NCI-H2227 (cell line): ENCODE measurements around the gene YIPF3.
A peak's percentile ranks its signal among the peaks of the same experiment; 100 is the strongest.

Experiments
- DNase-seq: peaks from one replicate; lab custom pipeline; 2025; ENCODE audit not compliant: unreplicated experiment; lab: John Stamatoyannopoulos, UW

YIPF3 gene

DNA sequence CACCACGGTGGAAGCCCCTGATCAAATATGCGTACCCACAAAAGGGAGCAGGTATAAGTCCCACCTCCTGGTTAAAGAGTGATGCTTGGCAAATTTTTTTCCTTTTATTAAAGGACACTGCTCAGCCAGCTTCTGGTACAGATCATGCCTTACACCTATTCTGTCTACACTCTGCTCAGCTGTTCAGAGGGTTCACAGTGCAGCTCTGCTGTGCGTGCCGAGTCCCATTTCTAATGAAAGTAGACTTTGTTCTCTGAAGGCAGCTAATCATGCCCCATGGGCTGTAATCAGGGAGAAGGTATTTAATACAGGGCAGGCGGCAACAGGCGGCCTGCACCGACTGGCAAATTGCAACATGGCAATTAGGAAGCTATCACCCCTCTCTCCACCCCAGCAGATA, 22.9 kb downstream of the YIPF3 start:
- DNase-seq: no peak

DNA sequence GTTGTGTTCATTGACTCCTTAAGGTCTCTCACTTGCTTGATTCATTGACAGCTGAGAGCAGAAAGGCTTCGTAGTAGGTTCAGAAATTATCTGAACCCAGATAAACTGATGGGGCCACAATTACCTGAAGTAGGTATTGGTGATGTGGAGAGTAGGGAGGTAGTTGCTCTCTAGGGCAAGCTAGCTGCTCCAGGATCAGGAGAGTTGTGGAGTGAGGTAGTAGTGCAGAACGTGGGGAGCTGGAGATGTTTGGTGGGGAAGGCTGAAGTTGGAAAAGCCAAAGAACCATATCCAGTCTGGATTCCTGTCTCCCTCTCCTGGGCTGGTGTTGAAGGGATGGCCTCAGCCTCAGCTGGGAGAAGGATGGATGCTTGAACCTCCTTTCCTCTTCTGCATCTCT, 23.5 kb downstream of the YIPF3 start:
- no peak for DNase-seq

DNA sequence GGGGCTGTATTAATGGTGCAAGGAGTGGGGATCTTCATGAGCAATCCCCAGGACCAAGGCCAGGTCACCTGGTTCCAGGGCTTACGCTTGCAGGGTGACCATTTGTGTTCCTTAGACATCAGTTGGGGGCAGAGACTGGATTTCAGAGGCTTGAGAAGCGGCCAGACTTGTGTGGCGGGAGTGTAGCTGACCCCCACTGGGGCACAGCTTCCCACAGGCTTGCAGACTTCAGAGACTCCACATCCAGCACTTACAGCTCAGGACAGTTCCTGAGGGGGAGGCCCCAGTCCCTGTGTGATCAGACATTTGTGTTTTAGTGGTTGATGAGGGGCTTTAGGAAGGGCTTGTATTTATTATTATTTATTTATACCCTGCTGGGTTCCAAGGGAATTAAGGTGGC, 24.1 kb downstream of the YIPF3 start:
- no peak for DNase-seq

DNA sequence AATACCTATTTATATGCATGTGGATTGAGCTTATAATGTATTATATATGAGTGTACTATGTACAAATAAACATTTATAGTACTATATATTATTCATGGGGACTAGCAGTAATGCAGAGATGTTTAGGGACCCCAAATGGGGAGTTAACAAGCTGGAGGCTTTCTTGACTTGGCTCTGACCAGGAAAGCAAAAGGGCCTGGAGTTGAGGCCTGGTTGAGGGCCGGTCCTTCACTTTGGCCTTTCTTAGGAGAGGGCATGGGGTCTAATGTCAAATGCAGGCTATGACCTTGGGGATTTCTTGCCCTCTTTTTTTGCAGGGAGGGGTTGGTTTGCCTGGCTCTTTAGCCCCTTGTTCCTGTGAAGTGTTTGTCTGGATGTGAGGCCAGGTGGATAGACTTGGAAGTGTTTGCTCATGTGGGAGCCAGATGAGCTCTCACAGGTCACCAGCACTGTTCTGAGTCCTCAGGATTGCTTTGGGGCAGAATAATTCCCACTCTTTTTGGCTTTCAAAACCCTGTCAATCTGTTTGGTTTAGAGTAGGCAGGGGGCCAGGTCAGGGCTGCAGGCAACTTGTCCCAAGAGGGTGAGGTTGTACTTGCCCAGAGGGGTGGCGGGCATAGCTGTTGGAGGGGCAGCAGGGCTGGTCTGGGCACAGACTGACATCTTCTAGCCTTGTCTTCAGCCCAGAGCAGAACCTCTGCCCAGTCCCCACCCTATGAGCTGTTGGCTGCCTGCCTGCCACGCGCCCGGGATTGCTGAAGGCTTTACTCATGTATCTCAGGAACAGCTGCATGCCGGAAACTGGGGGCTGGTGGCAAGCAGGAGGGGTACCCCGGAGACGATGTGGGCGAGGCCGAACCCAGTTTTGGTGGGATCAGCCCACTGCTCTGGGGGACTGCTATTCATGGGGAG, 24.7 kb downstream of the YIPF3 start:
- no peak for DNase-seq

DNA sequence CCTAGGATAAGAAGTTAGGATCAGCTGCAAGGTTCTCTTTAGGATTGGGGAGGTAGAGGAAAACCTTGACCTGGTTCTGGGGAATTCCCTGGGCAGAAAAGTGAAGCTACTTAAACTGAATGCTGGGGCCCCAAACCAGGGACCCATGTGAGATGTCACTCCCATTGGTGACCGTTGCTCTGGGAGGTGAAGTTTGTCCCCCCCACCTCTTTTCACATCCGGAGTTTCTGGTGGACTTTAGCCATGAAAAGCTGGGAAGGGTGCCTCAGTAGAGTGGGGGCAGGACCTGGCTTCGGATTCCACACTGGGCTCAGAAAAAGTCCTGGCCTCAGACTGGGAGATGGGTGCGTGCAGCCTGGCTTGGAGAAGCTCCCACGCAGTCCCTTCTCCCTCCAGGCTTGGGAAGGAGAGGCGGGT, 26.2 kb downstream of the YIPF3 start:
- DNase-seq: no peak

DNA sequence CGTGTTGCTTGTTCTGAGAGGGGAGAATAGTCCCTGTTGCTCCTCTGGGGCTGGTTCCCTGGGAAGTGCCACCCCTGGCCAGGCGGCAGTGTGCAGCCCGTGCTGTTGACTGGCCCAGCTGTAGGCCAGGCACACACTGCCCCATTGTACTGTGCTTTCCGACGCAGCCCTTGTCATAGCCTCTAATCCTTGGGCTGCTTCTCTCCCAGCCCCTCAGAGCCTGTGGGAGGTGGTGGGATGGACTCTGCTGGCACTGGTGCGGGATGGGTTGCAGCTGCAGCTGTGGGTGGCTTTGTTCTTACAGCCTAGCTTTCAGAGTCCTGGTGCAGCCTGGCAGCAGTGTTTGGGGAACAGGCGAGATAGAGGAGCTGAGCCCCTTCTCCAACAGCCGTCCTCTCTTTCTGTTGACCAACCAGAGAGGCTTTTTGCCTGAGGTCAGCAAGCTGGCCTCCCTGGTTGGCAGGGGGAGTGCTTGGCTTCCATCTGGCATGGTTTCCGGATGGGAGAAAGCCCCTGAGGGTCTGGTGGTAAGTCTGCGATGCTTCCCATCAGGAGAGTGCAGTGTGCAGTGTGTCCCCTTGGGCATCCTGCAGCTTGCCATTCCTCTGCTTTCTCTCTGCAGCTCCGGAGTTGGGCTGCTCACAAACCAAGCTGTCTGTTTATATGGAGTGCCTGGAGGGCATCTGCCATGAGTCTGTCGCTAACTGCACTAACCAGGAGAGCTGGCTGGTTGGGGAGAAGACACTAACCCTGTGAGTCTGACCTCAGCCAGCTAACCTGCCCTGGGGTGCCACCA, 27.3 kb downstream of the YIPF3 start:
- DNase-seq: no peak

DNA sequence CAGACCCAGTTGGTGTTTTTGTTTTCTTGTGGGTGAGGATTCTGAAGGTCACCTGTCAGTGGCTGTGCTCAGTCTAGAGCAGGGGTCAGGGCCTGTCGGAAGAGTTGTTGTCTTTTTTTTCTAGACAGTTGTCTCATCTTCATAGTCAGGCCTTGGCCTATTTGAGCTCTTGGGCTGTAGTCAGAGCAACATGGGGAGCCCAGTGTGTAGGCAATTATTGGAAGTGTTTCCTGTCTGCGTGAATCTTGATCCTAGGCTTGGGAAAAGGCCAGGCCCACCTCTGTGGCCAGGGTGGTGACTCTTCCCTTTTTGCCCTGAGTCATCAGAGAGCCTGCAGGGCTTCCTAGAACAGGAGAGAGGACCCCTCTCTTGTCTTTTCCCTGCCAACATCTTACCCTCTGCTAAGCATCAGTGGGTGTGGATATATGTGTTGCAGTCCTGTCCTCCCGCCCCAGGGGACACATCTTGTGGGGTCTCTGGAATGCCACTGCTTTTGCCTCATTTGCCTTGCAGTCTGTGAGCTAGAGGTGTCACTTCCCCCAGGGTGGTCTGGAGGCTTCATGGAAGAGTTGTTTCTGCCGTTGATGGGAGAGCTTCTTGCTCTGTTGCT, 28.0 kb downstream of the YIPF3 start:
- no peak for DNase-seq

DNA sequence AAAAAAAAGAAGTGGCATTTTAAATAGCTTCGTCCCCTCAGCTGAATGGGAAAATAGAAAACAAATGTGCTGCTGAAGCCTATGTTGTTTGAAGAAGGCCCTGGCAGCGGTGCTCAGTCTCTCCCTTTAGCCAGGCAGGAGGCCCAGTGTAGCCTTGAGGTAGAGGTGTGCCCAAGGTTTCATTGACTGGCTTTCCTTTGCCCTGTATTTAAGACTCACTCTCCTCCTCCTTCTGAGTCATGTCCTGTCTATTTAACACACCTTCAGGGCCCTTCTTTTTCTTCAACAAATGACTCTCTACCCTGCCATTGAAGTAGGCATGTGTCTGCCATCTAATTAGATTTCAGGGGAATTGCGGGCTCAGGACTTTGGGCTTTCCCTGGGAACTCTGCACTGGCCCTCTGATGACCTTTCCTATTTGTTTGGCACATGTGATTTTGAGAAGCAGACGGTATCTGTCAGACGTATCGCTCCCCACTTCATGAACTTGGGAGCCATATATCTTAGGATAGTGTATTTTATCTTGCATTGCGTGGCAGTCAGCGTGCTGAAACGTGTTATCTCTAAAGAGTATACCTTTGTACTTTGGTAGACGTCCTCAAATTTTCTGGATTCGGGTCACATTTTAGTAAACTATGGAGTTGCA, 35.0 kb downstream of the YIPF3 start:
- no peak for DNase-seq

DNA sequence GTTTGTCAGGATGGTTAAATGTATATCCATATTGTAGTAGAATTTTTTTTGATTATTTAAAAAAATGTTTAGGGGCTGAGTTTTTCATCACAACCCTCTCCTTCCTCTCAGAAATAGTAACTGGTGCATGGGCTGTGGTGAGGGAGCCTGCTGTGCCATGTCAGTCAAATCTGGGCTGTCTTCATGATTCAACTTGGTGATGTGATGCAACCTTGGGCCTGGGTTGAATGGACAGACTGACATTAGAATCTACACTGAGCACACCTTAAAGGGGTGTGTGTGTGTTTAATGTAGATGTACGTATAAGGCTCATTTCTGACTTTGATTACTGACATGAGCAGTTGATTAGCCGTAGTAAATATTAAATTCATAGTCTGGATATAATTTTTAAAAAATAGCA, 35.7 kb downstream of the YIPF3 start:
- no peak for DNase-seq

DNA sequence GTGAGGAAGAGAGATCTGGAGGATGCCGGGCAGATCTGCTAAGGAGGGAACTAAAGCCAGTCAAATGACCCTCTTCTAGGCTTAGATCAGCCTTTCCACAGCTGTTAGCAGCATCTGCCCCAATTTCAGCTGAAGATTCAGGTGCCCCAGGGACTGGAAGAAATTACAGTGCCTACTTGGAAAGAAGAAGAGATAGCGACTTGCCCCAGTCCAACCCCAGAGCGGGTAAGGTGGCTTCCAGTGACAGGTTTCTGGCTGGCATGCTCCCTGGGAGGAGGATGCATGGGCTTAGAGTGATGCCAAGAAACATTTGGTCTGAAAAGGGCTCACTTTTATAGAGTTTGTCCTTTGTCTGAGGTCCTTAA, 38.7 kb downstream of the YIPF3 start:
- no peak for DNase-seq

DNA sequence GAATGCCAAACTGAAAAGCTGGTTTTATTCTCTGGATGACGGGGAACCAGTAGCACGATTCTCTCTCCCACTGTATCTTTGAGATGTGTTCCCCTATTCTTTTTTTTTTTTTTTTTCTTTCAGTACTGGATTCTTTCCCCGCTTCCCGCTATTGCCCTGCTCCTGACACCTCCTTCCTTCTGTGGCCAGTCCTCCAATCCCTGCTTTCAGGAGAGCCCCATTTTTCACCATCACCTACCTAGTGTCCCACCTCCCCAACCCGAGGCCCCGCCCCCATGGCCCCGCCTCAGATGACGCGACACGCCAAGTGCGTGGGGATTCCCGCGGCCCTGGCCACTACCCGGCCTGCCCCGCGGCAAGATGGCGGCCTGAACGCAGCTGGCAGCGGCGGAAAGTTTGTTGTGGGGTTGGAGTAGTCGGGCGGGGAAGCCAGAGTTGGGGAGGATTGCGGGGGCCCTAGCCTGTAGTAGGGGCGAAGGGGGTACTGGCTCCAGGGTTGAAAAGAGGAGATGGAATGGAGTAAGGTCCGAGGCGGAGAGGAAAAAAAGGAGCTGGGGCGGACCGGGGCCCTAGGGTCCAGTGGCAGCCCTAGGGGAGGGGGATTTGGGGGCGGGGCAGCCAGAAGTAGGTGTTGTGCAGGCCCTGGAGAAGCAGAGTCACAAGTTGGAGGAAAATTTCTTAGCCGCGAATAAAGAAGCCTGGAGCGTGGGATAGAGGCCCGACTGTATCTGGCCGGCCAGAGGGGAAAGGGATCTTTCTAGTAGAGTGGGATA, 39.3 kb downstream of the YIPF3 start, which contains the start of gene TJAP1:
Gene TJAP1, plus strand, starts transcription at position 336 of the 773 bp plus-strand sequence. CDS start 21,432 bp downstream, outside the sequence.
- peak; percentile 93 for DNase-seq

DNA sequence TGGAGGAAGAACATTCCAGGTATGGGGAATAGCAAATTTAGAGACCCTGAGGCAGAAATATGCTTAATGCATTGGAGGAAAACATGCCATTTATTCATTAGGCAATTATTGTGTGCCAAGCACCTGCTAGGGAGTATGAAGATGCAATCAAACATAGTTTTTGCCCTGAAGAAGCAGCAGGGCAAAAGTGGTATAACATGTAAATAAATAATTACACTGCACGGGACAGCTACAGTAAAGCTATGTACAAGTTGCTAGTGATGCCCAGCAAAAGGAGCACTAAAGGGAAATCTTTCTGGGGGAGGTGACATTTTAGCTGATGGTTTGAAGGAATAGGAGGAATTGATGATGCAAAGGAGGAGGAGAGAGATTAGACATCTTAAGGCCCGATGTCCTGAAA, 40.0 kb downstream of the YIPF3 start:
- DNase-seq: no peak

DNA sequence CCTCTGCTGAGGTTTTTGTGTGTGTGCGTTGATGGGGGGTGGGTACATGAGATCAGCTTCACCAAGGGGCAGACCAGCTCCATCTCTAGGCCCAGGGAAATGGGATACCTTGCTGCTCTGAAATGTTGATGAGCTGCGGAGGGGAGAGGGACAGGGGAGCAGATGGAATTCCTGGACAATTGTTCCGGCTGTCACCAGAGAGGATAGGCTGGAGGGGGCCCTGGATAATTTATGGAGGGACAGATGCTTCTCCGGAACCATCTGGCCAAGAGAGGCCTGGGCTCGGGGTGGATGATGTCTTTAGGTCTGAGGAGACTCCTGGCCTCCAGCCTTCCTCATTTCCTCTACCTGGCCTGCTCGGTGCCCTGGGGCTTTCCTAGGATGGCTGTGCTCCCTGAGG, 41.2 kb downstream of the YIPF3 start:
- DNase-seq: no peak

DNA sequence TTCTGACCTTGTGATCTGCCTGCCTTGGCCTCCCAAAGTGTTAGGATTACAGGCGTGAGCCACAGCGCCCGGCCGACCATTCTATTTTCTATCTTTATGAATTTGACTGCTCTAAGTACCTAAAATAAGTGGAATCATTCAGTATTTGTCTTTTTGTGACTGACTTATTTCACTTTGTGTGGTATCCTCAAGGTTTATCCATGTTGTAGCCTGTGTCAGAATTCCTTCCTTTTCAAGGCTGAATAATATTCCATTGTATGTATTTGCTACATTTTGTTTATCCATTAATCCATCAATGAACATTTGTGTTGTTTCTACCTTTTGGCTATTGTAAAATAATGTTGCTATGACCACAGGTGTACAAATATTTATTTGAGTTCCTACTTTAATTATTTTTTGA, 44.2 kb downstream of the YIPF3 start:
- DNase-seq: no peak

DNA sequence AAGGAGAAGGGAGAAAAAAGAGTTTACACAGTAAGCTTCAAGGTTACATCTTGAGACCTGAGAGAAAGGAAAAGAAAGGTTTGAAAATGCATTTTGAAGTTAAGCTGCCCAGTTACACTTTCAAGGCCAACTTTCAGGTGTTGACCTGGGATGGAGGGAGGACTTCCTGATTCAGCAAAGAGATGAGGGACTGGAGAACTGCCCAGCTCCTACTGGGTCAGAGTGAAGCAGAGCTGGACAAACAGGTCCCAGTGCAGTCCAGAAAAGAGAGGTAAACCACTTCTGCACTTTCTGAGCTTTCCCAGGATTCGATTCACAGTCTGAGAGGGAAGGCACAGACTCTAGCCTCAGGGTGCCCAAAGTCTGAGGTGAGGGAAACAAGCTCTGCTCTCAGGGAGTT, 45.3 kb downstream of the YIPF3 start:
- no peak for DNase-seq

DNA sequence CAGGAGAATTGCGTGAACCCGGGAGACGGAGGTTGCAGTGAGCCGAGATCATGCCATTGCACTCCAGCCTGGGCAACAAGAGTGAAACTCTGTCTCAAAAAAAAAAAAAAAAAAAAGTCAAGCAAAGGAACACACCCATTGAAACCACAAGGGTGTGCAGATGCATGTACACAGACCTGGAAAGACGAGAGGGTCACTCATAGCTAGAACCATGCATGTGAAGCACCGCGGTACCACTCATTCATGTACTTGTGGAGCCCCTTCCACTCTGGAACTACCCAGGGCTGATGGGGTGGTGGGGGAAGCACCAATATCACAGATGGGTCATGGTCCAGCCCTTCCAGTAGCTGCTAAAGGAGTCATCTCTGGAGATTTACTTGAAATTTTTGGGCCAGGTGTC, 46.8 kb downstream of the YIPF3 start:
- no peak for DNase-seq

DNA sequence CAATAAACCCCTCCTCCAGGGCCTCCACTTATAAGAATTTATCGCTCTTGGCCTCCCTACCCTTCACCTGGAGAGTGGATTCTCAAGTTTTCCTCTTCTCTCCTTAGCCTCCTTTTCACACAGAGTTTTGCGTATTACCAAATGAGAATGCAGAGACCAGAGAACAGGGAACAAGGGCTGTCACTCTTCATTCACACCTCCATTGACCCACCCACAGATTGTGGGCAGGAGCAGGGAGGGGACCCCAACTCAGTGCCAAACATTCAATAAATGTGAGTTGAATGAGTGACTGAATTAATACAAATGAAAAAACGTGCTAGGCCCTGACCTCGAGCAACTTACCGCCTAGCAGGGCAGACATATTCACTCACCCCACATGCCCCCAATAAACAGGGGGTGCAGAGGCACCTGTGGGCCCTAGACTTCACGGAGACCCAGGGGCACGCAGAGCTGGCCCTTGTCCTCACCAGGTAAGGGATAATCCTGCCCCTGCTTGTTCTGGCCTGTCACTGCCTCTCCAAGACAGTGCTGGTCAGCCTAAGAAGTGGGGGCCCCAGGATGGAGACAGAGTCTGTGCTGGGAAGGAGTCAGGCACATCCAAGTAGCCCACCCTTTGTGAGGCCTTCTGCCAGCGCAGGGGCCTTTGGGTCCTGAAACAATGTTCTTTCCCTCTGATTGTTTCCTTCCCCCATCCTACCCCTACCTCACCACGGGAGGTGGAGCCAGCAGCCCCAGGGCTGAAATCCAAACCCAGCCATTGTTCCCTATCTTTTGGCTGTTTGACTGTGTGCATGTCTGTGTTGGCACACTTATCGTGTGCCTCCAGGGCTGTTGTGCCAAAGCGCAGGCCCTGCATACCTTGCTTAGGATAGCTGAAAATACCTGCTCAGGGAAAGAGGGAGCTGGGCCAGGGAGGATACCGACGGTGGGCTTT, 47.7 kb downstream of the YIPF3 start:
- DNase-seq: no peak

DNA sequence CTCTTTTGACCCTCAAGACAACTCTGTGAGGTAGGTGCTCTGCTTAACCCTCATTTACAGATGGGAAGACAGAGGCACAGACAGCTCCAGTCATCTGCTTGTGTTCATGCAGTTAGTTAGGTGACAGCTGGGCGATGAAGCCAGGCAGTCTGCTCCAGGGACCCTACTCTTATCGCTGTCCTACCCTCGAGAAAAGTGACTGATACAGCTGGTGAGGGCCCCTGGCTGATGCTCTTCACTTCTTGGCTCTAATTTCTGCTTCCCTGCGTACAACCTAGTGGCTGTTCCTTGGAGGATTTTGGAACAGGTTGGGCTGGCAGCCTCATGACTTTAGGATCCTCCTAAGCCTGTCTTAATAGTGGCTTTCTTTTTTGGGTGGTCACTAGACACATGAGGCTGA, 48.5 kb downstream of the YIPF3 start:
- no peak for DNase-seq

DNA sequence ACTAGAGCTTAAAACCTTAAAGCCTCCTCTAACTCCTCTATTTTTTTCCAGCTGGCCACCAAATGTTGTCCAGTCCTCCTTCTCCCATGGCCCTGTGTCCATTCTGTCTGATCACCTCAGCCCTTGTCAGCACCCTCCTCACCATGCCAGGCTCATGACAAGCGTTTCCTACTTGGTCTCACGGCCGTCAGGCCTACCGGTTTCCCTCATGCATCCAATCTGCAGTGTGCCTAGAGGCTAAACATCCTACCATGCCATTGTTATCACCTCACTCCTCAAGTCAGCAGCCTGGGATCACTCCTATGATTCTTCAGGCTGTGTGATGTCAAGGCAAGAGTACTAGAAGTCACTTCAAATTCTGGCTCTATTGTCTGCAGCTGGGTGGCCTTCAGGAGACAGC, 49.0 kb downstream of the YIPF3 start:
- no peak for DNase-seq
